GM12891 (cell line): Measurements from ENCODE around the gene SIPA1L3.
"Not testable (repeated sequence)": the region's sequence is repeated elsewhere in the genome, so short reads cannot be mapped to it uniquely, and the experiment has no call there.

Source experiments
- DNase-seq: peaks from one replicate; pipeline ENCODE4 v3.0.0; 2011; ENCODE audit warnings: low spot score; ENCODE audit not compliant: insufficient read length
- FAIRE-seq: peaks from 2 replicates; lab custom pipeline; 2011; peaks lifted over from hg19 to GRCh38; lab: Jason Lieb, UNC
- PAX5 ChIP-seq: IDR thresholded peaks from 2 replicates; pipeline ENCODE4 v1.6.1; 2011; ENCODE audit warnings: low read length, moderate library complexity, mild to moderate bottlenecking; ENCODE audit not compliant: insufficient read depth, severe bottlenecking
- POLR2A ChIP-seq: IDR thresholded peaks from 2 replicates; pipeline ENCODE4 v1.6.1; 2011; ENCODE audit warnings: low read depth, low read length, control low read depth
- POLR2AphosphoS5 ChIP-seq: IDR thresholded peaks from 2 replicates; pipeline ENCODE4 v1.6.1; 2011; ENCODE audit warnings: low read depth, low read length, control low read depth
- POU2F2 ChIP-seq: IDR thresholded peaks from 2 replicates; pipeline ENCODE4 v1.6.1; 2011; ENCODE audit warnings: low read depth, mild to moderate bottlenecking, control low read depth, low read length, moderate library complexity
- SPI1 ChIP-seq: IDR thresholded peaks from 2 replicates; pipeline ENCODE4 v1.6.1; 2011; ENCODE audit warnings: low read depth, low read length, control low read depth
- TAF1 ChIP-seq: IDR thresholded peaks from 2 replicates; pipeline ENCODE4 v1.6.1; 2011; ENCODE audit warnings: low read depth, low read length, control low read depth

SIPA1L3 gene

DNA sequence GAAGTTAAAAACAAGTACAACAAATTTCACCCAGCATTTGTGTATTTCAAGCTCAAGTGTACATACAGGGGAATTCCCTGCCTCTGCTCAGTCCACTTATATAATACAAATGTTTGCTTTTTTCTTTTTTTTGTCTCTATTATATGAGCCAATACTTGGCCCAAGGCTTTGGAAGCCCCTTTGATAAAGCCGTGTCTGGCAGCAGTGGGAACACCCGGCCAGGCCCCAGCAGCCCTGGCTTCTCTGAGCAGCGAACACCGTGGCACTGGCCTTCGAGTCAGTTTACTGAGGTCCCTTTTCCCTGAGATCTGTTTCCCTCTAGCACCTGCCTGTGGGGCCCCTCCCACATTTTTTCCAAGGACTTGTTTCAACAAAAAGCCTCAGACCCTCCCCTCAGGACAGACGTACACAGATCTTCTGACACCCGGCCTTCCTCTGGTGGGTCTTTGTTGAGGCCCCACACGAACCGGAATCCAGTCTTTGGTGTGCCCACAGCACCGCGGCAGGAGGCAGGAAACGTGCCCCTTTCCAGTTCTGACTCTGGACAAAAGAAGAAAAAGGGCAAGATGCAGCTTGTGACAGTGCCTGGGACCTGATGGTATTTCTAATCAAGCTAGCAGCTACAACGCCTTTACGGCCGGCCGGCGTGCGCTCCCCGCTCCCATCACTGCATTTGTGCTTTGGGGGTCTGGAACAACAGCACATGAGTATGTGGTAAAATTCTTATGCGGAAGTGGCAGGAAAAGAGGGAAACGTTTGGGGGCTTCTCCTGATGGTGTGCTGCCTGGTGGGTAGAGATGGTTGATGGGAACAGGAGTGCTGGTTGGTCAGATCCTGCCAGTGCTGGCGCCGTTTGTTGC is 13.8 kb downstream of the SIPA1L3 start:
- no peak for TF ChIP-seq SPI1
- no peak for TF ChIP-seq POLR2A
- peak; percentile 58 for FAIRE-seq
- DNase-seq, result no peak

DNA sequence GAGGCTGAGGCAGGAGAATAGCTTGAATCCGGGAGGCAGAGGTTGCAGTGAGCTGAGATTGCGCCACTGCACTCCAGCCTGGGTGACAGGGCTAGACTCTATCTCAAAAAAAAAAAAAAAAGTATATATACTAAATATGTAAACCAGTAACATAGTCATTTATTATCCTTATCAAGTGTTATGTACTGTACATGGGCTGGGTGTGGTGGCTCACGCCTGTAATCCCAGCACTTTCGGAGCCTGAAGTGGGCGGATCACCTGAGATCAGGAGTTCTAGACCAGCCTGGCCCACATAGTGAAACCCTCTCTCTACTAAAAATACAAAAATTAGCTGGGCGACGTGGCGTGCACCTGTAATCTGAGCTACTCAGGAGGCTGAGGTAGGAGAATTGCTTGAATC is 17.6 kb downstream of the SIPA1L3 start:
- not testable (repeated sequence) for DNase-seq, FAIRE-seq

DNA sequence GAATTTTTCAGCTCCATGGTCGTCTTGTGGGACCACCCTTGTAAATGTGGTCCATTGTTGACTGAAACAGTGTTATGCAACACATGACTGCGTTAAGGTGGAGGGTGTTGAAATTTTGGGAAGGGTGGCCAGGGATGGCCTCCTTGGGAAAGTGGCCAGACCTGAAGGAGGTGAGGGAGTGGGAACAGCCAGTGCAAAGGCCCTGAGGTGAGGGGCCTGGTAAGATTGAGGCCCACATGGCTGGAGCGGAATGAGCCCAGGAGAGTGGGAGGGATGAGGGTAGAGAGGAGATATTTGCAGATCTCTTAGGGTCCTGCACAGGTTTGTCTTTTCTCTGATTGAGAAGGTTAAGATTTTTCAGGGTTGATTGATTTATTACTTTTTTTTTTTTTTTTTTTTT is 18.2 kb downstream of the SIPA1L3 start:
- no peak for FAIRE-seq
- DNase-seq, result no peak
- TF ChIP-seq POLR2AphosphoS5, result no peak
- TF ChIP-seq SPI1, result no peak
- TF ChIP-seq TAF1, result no peak
- no peak for TF ChIP-seq POU2F2
- no peak for TF ChIP-seq POLR2A
- TF ChIP-seq PAX5, result no peak

DNA sequence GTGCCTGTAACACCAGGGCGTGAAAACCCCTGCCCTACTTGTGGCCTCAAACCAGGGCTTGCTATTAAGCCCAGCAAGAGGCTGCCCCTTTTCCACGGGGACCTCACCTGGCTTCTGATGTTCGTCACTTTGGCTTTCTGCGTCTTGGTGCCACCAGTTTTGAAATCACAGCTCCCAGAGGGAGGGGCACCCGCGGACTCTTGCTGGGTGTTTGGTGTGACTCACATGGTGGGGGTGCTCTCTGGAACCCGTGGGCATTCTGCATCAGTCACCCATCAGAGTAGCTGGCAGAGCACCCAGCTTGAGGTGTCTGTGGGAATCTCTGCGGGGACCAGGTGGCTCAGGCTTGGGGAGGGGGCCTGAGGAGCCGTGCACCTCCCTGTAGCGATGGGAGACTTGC is 19.2 kb downstream of the SIPA1L3 start:
- no peak for DNase-seq
- FAIRE-seq, result no peak

DNA sequence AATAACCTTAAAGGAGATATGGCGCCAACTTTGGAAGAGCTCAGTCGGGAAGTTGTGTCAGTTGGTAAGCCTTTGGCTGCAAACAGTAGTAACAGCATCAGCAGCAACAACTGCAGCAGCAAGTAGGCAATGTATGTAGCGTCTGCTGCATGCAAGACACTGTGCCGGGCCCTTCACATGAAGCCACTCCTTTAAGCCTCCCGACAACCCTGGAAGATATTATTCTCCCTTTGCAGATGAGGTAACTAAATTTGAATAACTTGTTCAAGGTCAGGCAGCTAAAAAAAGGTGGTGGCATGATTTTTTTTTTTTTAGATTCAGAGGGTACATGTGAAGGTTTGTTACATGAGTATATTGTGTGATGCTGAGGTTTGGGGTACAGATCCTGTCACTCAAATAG is 19.7 kb downstream of the SIPA1L3 start:
- DNase-seq (no peak), FAIRE-seq (no peak)
- no peak for TF ChIP-seq SPI1
- no peak for TF ChIP-seq PAX5
- TF ChIP-seq POLR2A, result no peak
- no peak for TF ChIP-seq POLR2AphosphoS5
- TF ChIP-seq POU2F2, result no peak
- no peak for TF ChIP-seq TAF1

More for the DNA sequence above, 19.2 kb downstream of the SIPA1L3 start:
- TF ChIP-seq POU2F2 (no peak), TAF1 (no peak), SPI1 (no peak), PAX5 (no peak), POLR2A (no peak), POLR2AphosphoS5 (no peak)

DNA sequence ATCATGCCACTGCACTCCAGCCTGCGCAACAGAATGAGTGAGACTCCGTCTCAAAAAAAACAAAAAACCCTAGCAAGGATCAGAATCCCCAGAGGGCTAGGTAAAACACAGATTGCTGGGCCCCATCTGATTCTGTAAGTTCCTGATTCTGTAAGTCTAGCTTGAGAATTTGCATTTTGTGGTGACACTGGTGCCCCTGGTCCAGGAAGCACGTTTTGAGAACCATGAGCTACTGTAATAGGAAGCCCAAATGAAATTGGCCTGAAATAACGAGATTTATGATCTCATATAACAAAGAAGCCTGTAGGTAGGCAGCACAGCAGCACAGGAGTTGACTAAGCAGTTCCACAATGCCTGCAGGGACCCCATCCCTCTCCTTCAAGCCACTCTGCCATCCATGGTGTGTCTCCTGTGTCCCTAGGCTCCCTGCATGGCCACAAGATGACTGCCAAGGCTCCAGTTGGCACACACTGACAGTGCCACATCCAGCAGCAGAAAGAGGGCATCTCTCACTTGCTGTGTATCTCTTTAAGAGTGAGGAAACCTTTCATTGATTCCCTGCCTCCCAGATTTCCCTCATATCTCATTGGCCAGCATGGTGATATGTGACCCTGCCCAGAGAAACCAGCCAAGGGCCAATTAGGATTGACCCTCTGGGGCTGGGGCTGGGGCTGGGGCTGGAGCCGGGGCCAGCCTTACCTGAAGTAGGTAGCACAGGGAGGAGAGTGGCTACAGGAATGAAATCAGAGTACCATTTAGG is 21.7 kb downstream of the SIPA1L3 start:
- DNase-seq (peak; percentile 51), FAIRE-seq (peak; percentile 91)
- no peak for TF ChIP-seq SPI1
- TF ChIP-seq POLR2A, result 0 out of 2 replicates have a peak, but pooled peaks have one; percentile 7
- peak; percentile 98 for TF ChIP-seq POU2F2
- TF ChIP-seq POLR2AphosphoS5, result no peak
- TF ChIP-seq TAF1, result no peak
- no peak for TF ChIP-seq PAX5

DNA sequence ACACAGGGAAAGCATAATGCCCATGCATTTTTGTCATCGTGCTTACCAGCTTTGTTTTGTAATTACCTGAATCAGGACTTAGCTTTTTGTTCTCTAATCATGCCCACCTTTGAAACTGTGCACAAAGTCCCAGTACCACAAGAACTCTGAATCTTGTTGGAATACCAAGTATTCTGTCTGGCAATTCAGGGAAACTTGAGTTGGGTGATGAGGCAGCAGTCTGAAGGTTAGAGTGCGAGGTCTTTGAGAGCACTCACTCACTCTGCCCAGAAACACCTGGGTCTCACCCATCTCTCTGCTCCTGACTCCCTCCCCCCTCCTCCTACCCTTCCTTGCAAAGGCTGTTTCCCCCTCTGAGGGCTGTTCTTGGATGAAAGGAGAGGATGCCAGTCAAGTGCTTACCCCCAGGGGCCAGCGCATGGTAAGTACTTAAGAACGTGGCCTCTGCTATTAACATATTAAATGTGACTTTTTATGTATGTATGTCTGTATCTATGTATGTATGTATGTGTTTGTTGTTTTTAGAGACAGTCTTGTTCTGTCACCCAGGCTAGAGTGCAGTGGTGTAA is 22.4 kb downstream of the SIPA1L3 start:
- TF ChIP-seq POU2F2 (no peak), SPI1 (no peak), POLR2AphosphoS5 (no peak), PAX5 (no peak), TAF1 (no peak), POLR2A (no peak)
- FAIRE-seq (no peak), DNase-seq (no peak)

DNA sequence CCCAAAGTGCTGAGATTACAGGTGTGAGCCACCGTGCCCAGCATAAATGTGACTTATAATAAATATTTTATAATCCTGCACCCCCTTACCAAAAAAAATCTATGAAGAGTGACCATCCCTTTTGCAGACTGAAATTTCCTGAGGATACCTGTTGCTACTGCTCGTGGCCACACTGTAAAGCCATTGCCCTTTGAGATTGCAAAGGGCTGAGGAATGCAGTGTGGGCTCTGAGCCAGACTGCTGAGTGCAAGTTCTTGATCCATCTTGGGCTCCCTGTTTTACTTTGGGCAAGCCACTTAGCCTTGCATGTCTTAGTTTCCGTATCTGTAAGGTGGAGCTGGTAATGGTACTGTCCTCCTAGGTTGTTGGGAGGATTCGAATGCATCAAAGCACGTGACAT is 23.4 kb downstream of the SIPA1L3 start:
- TF ChIP-seq POLR2AphosphoS5, result no peak
- TF ChIP-seq SPI1, result no peak
- no peak for TF ChIP-seq TAF1
- TF ChIP-seq PAX5, result no peak
- TF ChIP-seq POLR2A, result no peak
- no peak for TF ChIP-seq POU2F2
- DNase-seq (no peak), FAIRE-seq (peak; percentile 33)

DNA sequence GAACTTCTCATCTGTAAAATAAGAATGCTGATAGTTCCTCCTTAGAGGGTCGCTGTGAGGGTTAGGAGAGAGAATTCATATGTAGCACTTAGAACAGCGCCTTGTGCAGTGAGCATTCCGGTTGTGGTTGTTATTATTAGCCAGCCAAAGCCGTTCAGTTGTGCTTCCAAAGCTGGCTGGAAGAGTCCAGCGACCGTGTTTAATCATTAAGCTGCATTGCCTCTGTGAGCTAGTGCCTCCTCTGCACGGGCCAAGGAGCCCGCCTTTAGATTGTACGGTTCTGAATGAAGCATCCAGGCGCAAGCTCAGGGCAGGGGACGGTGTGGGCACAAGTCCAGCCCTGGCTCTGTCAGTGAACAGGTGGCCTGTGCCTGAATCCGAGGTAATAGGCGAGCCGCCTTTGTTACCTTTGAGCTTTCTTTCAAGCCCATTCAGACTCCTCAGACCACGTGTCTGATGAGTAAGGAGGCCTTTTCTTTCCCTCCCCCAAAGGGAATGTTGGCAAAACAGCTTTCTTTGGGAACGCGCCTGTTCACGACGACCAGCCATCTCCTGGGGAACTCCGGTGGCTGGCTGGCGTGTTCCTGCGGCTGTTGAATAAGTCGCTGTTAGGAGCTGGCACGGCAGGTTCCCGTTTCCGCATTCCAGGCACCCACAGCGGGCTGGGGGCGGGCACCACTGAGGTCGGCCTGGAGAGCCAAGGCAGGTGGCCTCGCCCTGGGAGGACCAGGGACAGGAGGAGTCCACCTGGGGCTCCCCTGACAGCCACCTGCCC is 25.1 kb downstream of the SIPA1L3 start:
- TF ChIP-seq POU2F2, result no peak
- no peak for TF ChIP-seq PAX5
- peak; percentile 69 for TF ChIP-seq SPI1
- TF ChIP-seq TAF1, result no peak
- FAIRE-seq (peak; percentile 93), DNase-seq (peak; percentile 35)
